Type B pancreatic cell (in vitro differentiated cells): Measurements from ENCODE around the gene CFAP70. TPM values are rescaled to one million over a fixed set of nuclear protein-coding genes. Genes with fewer than 3 reads are reported as not detected.
"Not testable (repeated sequence)": the region's sequence is repeated elsewhere in the genome, so short reads cannot be mapped to it uniquely, and the experiment has no call there.

Experiments
- DNase-seq: peaks from one replicate; pipeline ENCODE4 v3.0.0; 2021; ENCODE audit warnings: mixed read lengths; ENCODE audit not compliant: unreplicated experiment; ENCODE audit errors: extremely low spot score
- H3K27ac Mint-ChIP-seq: 2 replicates; pipeline ENCODE4 v1.8.0; 2021; ENCODE audit warnings: mild to moderate bottlenecking, mixed read lengths
- H3K27me3 Mint-ChIP-seq: 2 replicates; pipeline ENCODE4 v1.8.0; 2021; ENCODE audit warnings: mixed read lengths
- H3K36me3 Mint-ChIP-seq: 2 replicates; pipeline ENCODE4 v1.8.0; 2021; ENCODE audit warnings: mixed read lengths
- H3K4me1 Mint-ChIP-seq: one replicate; pipeline ENCODE4 v1.8.0; 2021; ENCODE audit warnings: mixed read lengths; ENCODE audit not compliant: unreplicated experiment
- H3K4me3 Mint-ChIP-seq: 2 replicates; pipeline ENCODE4 v1.8.0; 2021; ENCODE audit warnings: mild to moderate bottlenecking, mixed read lengths
- H3K9me3 Mint-ChIP-seq: 2 replicates; pipeline ENCODE4 v1.8.0; 2021; ENCODE audit warnings: mixed read lengths
- CTCF ChIP-seq: fragments of 200-600 bp; sonication (generic); conservative IDR thresholded peaks from 2 replicates; pipeline ENCODE4 v1.5.0; 2021; ENCODE audit warnings: antibody characterized with exemption, mild to moderate bottlenecking
- total RNA-seq: library from RNA; stranded (reverse); gene quantifications from 2 replicates; pipeline ENCODE4 v1.2.1, GENCODE V29; 2021; ENCODE audit warnings: low replicate concordance

Gene CFAP70
- total RNA-seq, 1 donor from 2014 or later: 9.7 TPM

- Mint-ChIP-seq H3K4me3 (no peak overlapping the region), H3K36me3 (no peaks in the 10 kb centered on the region), H3K27me3 (no peaks in the 10 kb centered on the region), H3K9me3 (no peaks in the 10 kb centered on the region), H3K27ac (no peak overlapping the region), H3K4me1 (no peaks in the 10 kb centered on the region)
- no peak for DNase-seq
- no peak for TF ChIP-seq CTCF
These were observed 96.4 kb downstream of the CFAP70 start for GRCh38 chr10:73262105-73262730.

GRCh38 chr10:73261362-73261995 lies 97.2 kb downstream of the CFAP70 start:
- no peak for TF ChIP-seq CTCF
- H3K27me3 Mint-ChIP-seq: no peaks in the 10 kb centered on the region
- H3K27ac Mint-ChIP-seq: no peak overlapping the region
- H3K4me1 Mint-ChIP-seq: no peaks in the 10 kb centered on the region
- no peak overlapping the region for H3K4me3 Mint-ChIP-seq
- no peaks in the 10 kb centered on the region for H3K9me3 Mint-ChIP-seq
- H3K36me3 Mint-ChIP-seq: no peaks in the 10 kb centered on the region
- DNase-seq: no peak

DNA sequence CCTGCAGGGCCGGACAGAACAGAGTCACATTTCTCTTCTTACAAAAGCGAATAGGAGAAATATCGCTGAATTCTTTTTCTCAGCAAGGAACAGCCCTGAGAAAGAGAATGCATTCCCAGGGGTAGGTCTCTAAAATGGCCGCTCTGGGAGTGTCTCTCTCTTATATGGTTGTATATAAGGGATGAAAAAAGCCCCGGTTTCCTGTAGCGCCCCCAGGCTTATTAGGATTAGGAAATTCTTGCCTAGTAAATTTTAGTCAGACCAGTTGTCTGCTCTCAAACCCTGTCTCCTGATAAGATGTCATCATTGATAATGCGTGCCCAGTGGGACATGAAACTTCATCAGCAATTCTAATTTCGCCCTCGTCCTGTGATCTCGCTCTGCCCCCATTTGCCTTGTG lies 100.1 kb downstream of the CFAP70 start:
- not testable (repeated sequence) for H3K9me3 Mint-ChIP-seq, H3K27me3 Mint-ChIP-seq, H3K4me3 Mint-ChIP-seq, DNase-seq, H3K4me1 Mint-ChIP-seq, H3K36me3 Mint-ChIP-seq, H3K27ac Mint-ChIP-seq

DNA sequence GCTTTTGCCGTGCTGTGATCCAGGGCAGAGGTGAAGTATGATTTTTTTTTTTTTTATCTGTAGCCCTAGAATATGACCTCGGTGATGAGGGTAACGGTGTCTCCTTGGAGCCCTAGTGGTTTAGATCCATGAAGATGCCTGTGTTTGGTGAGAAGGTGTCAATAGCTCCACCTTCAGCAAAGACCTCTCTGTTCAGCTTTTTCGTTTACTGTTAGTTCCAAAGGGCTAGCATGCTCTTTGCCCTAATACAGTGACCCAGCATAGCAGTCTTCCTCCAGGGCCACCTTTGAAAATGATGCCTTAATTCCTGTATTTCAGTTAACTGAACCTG lies 105.5 kb downstream of the CFAP70 start:
- no peak for DNase-seq
- Mint-ChIP-seq H3K36me3 (peaks cover 9% of the 10 kb centered on the region), H3K27ac (peak overlapping the region; percentile 97), H3K9me3 (no peaks in the 10 kb centered on the region), H3K27me3 (no peaks in the 10 kb centered on the region), H3K4me3 (peak overlapping the region; percentile 97), H3K4me1 (peaks cover 18% of the 10 kb centered on the region)
- peak; percentile 13 for TF ChIP-seq CTCF

DNA sequence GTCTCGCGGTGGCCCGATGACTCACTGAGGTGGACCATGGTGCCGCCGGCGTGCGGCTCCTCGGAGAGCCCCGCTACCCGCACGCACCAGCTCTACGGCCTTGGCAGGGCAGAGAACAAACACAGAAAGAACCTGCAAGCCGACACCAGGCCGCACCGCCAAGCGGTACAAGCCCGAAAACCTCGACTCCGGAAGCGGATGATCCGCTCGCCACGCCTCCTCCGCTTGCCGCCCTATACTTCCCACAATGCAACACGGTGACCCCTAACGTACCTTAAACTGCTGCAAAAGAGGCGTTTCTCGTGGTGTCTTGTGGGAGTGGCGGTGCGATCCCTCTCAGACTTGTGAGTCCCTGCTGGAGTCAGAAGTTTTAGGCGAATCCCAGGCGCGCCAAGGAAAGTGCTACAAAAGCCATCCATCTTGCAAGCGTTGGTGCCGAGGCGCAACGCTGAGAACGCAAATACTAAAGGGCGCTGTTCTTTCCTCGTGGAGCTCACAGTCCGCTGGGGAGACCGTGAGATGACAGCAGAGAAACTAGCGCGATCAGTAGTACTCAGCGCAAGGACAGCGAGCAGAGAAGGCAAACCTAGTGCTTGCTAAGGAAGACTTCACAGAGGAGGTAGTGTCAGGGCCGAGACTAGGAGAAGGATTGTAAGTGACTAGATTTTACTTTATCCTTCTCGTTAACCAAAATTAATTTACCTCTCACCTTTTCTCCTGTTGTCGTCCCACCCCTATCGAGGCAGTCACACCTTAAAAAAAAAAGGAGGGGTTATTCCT lies 106.0 kb downstream of the CFAP70 start, which contains the start of gene MRPS16:
Gene MRPS16, minus strand, starts transcription at position 200 of the 780 bp plus-strand sequence. Its CDS starts 162 bp downstream, at position 38.
- Mint-ChIP-seq H3K4me1 (peaks cover 24% of the 10 kb centered on the region), H3K36me3 (peaks cover 9% of the 10 kb centered on the region), H3K27me3 (no peaks in the 10 kb centered on the region), H3K27ac (peak within 1 kb of the TSS; percentile 97), H3K4me3 (peak within 1 kb of the TSS; percentile 97), H3K9me3 (no peaks in the 10 kb centered on the region)
- TF ChIP-seq CTCF: peak; percentile 24
- peak; percentile 89 for DNase-seq
